Activated CD4-positive, alpha-beta memory T cell treated with anti-CD3 and anti-CD28 coated beads for 36 hours (primary cell): ENCODE measurements around the gene B3GAT3. TPM values are rescaled to one million over a fixed set of nuclear protein-coding genes. Genes with fewer than 3 reads are reported as not detected.

Experiments
- CTCF ChIA-PET: fragments of 350-600 bp; sonication (Branson Sonifier 250); formaldehyde crosslinking; loops from one replicate; lab custom pipeline; 2021; ENCODE audit warnings: antibody characterized with exemption, inconsistent platforms; lab: Charles Lee
- POLR2A ChIA-PET: fragments of 350-600 bp; sonication (Branson Sonifier 250); formaldehyde crosslinking; loops from one replicate; lab custom pipeline; 2021; ENCODE audit warnings: antibody characterized with exemption; lab: Charles Lee
- DNase-seq: peaks from one replicate; pipeline ENCODE4 v3.0.0-alpha.2; 2020
- H3K27ac Mint-ChIP-seq: one replicate; pipeline ENCODE4 v1.8.0; 2021; ENCODE audit warnings: mixed read lengths
- H3K27me3 Mint-ChIP-seq: one replicate; pipeline ENCODE4 v1.8.0; 2021; ENCODE audit warnings: mixed read lengths
- H3K36me3 Mint-ChIP-seq: one replicate; pipeline ENCODE4 v1.8.0; 2021; ENCODE audit warnings: mixed read lengths
- H3K4me1 Mint-ChIP-seq: one replicate; pipeline ENCODE4 v1.8.0; 2021; ENCODE audit warnings: low read depth, mixed read lengths
- H3K4me3 Mint-ChIP-seq: one replicate; pipeline ENCODE4 v1.8.0; 2021; ENCODE audit warnings: mild to moderate bottlenecking, mixed read lengths
- H3K9me3 Mint-ChIP-seq: one replicate; pipeline ENCODE4 v1.8.0; 2021; ENCODE audit warnings: mixed read lengths
- intact Hi-C: fragments of 100-400 bp; cut with micrococcal nuclease; formaldehyde crosslinking; loops from one replicate; pipeline ENCODE4 v1.15.1; 2023
- total RNA-seq, 2 experiments: library from RNA; stranded (reverse); gene quantifications; one replicate each; pipeline ENCODE4 v1.2.3, GENCODE V29; 2021

The B3GAT3 gene
- total RNA-seq, 2 experiments from 2014 or later: 67.0 to 70.4 TPM

- no peaks in the 10 kb centered on the region for H3K27me3 Mint-ChIP-seq
Observed at GRCh38 chr11:62604460-62605120, 17.2 kb downstream of the B3GAT3 start.

GRCh38 chr11:62603776-62604299 lies 17.9 kb downstream of the B3GAT3 start:
- no peaks in the 10 kb centered on the region for H3K27me3 Mint-ChIP-seq
- peaks cover 47% of the 10 kb centered on the region for H3K4me1 Mint-ChIP-seq
- POLR2A ChIA-PET: interaction anchor here (1.4 to 5.9 kb wide), 2 partner anchors 8 to 237 kb away, joined by 3 to 38 read pairs; partner anchors contain the start of genes EML3 and ROM1
- intact Hi-C loops: no loop called here
- no peak for DNase-seq
- H3K27ac Mint-ChIP-seq: peak overlapping the region; percentile 7
- CTCF ChIA-PET: no interaction called here
- H3K36me3 Mint-ChIP-seq: peaks cover 55% of the 10 kb centered on the region
- H3K4me3 Mint-ChIP-seq: no peak overlapping the region
- H3K9me3 Mint-ChIP-seq: no peaks in the 10 kb centered on the region

More at GRCh38 chr11:62604460-62605120, 17.2 kb downstream of the B3GAT3 start:
- intact Hi-C loops: no loop called here
- ChIA-PET POLR2A (no interaction called here), CTCF (no interaction called here)
- H3K4me3 Mint-ChIP-seq: no peak overlapping the region
- no peak for DNase-seq
- H3K27ac Mint-ChIP-seq: no peak overlapping the region
- H3K36me3 Mint-ChIP-seq: peaks cover 55% of the 10 kb centered on the region
- no peaks in the 10 kb centered on the region for H3K9me3 Mint-ChIP-seq
- peaks cover 42% of the 10 kb centered on the region for H3K4me1 Mint-ChIP-seq

GRCh38 chr11:62603072-62603408 lies 18.7 kb downstream of the B3GAT3 start:
- Mint-ChIP-seq H3K27me3 (no peaks in the 10 kb centered on the region), H3K36me3 (peaks cover 62% of the 10 kb centered on the region), H3K4me3 (peak overlapping the region; percentile 4), H3K27ac (no peak overlapping the region), H3K9me3 (no peaks in the 10 kb centered on the region), H3K4me1 (peaks cover 50% of the 10 kb centered on the region)
- ChIA-PET POLR2A (interaction anchor here (1.0 to 5.9 kb wide), 3 partner anchors 8 to 238 kb away, joined by 3 to 38 read pairs (median 3); partner anchors contain the start of genes EML3, ROM1 and TUT1), CTCF (interaction anchor here (3.0 to 3.2 kb wide), 2 partner anchors 8 to 11 kb away, joined by 29 to 44 read pairs; partner anchors contain the start of gene TUT1)
- DNase-seq: no peak
- intact Hi-C loops: no loop called here

GRCh38 chr11:62602141-62603071 lies 19.4 kb downstream of the B3GAT3 start:
- POLR2A ChIA-PET: interaction anchor here (0.7 to 5.9 kb wide), 18 partner anchors 9 to 253 kb away, joined by 3 to 55 read pairs (median 6); partner anchors contain the start of genes B3GAT3, C11orf98, CSKMT and EEF1G
- Mint-ChIP-seq H3K4me1 (peaks cover 51% of the 10 kb centered on the region), H3K27ac (peak overlapping the region; percentile 97), H3K4me3 (peak overlapping the region; percentile 81), H3K9me3 (no peaks in the 10 kb centered on the region), H3K27me3 (no peaks in the 10 kb centered on the region), H3K36me3 (peaks cover 63% of the 10 kb centered on the region)
- DNase-seq: peak; percentile 39
- intact Hi-C loops: no loop called here
- CTCF ChIA-PET: interaction anchor here (0.7 to 3.2 kb wide), 7 partner anchors 9 to 210 kb away, joined by 3 to 44 read pairs (median 8); partner anchors contain the start of genes B3GAT3, EML3, ROM1 and TUT1

- Mint-ChIP-seq H3K4me3 (peak within 1 kb of the TSS; percentile 81), H3K27ac (peak within 1 kb of the TSS; percentile 97), H3K27me3 (no peaks in the 10 kb centered on the region), H3K36me3 (peaks cover 64% of the 10 kb centered on the region), H3K4me1 (peaks cover 56% of the 10 kb centered on the region), H3K9me3 (no peaks in the 10 kb centered on the region)
- ChIA-PET CTCF (interaction anchor here (0.7 to 3.2 kb wide), 8 partner anchors 9 to 209 kb away, joined by 3 to 44 read pairs (median 7); partner anchors contain the start of genes B3GAT3, EML3, HNRNPUL2 and ROM1), POLR2A (interaction anchor here (0.7 to 5.9 kb wide), 18 partner anchors 10 to 279 kb away, joined by 3 to 55 read pairs (median 6); partner anchors contain the start of genes B3GAT3, C11orf98, CSKMT and EEF1G)
- intact Hi-C loops: loop anchor here (1.0 to 2.0 kb wide), 2 partner anchors 63 to 108 kb away; partner anchors contain the start of genes C11orf98 and CSKMT
- peak; percentile 100 for DNase-seq
Observed at GRCh38 chr11:62601372-62602140, 20.2 kb downstream of the B3GAT3 start, which contains the start of gene MTA2. Gene MTA2, minus strand, starts transcription at chr11:62601865. Its CDS starts 415 bp downstream, at chr11:62601450.

GRCh38 chr11:62601122-62601371 lies 20.7 kb downstream of the B3GAT3 start:
- Mint-ChIP-seq H3K4me1 (peaks cover 53% of the 10 kb centered on the region), H3K27me3 (no peaks in the 10 kb centered on the region), H3K27ac (peak overlapping the region; percentile 97), H3K4me3 (peak overlapping the region; percentile 81), H3K36me3 (peaks cover 64% of the 10 kb centered on the region), H3K9me3 (no peaks in the 10 kb centered on the region)
- intact Hi-C loops: loop anchor here (1.0 to 2.0 kb wide), 2 partner anchors 64 to 108 kb away; partner anchors contain the start of genes C11orf98 and CSKMT
- peak; percentile 59 for DNase-seq
- ChIA-PET CTCF (interaction anchor here (0.9 to 3.2 kb wide), 8 partner anchors 9 to 208 kb away, joined by 3 to 44 read pairs (median 6); partner anchors contain the start of genes B3GAT3, EML3, HNRNPUL2 and ROM1), POLR2A (interaction anchor here (0.7 to 5.9 kb wide), 18 partner anchors 9 to 280 kb away, joined by 3 to 55 read pairs (median 6); partner anchors contain the start of genes B3GAT3, C11orf98, CSKMT and EEF1G)

GRCh38 chr11:62600367-62601121 lies 21.2 kb downstream of the B3GAT3 start:
- H3K9me3 Mint-ChIP-seq: no peaks in the 10 kb centered on the region
- no peaks in the 10 kb centered on the region for H3K27me3 Mint-ChIP-seq
- peak overlapping the region; percentile 97 for H3K27ac Mint-ChIP-seq
- ChIA-PET CTCF (interaction anchor here (1.0 to 3.2 kb wide), 7 partner anchors 8 to 176 kb away, joined by 4 to 44 read pairs (median 6); partner anchors contain the start of genes B3GAT3, EML3, ROM1 and TUT1), POLR2A (interaction anchor here (0.7 to 5.9 kb wide), 11 partner anchors 9 to 255 kb away, joined by 3 to 55 read pairs (median 8); partner anchors contain the start of genes B3GAT3, C11orf98, CSKMT and EEF1G)
- H3K36me3 Mint-ChIP-seq: peaks cover 67% of the 10 kb centered on the region
- peak overlapping the region; percentile 81 for H3K4me3 Mint-ChIP-seq
- peaks cover 52% of the 10 kb centered on the region for H3K4me1 Mint-ChIP-seq
- peak; percentile 53 for DNase-seq
- intact Hi-C loops: loop anchor here (1.0 to 2.0 kb wide), 3 partner anchors 12 to 109 kb away; partner anchors contain the start of genes C11orf98, CSKMT and EML3

- H3K36me3 Mint-ChIP-seq: peaks cover 68% of the 10 kb centered on the region
- intact Hi-C loops: loop anchor here (1.0 to 2.0 kb wide), 6 partner anchors 9 to 65 kb away; partner anchors contain the start of genes C11orf98, CSKMT, EML3 and INTS5
- ChIA-PET POLR2A (interaction anchor here (0.6 to 5.9 kb wide), 13 partner anchors 8 to 255 kb away, joined by 3 to 55 read pairs (median 6); partner anchors contain the start of genes C11orf98, CSKMT, EEF1G and EML3), CTCF (interaction anchor here (0.8 to 3.0 kb wide), 7 partner anchors 7 to 175 kb away, joined by 3 to 44 read pairs (median 5); partner anchors contain the start of genes B3GAT3, C11orf98, CSKMT and TUT1)
- peak overlapping the region; percentile 97 for H3K27ac Mint-ChIP-seq
- H3K9me3 Mint-ChIP-seq: no peaks in the 10 kb centered on the region
- peak overlapping the region; percentile 81 for H3K4me3 Mint-ChIP-seq
- peak; percentile 59 for DNase-seq
- no peaks in the 10 kb centered on the region for H3K27me3 Mint-ChIP-seq
- peaks cover 51% of the 10 kb centered on the region for H3K4me1 Mint-ChIP-seq
Observed at GRCh38 chr11:62599901-62600300, 21.9 kb downstream of the B3GAT3 start.

- Mint-ChIP-seq H3K27me3 (no peaks in the 10 kb centered on the region), H3K27ac (peak overlapping the region; percentile 97), H3K36me3 (peaks cover 71% of the 10 kb centered on the region), H3K9me3 (no peaks in the 10 kb centered on the region), H3K4me3 (peak overlapping the region; percentile 81), H3K4me1 (peaks cover 57% of the 10 kb centered on the region)
- POLR2A ChIA-PET: interaction anchor here (0.6 to 5.9 kb wide), 12 partner anchors 8 to 257 kb away, joined by 3 to 44 read pairs (median 4); partner anchors contain the start of genes C11orf98, CSKMT, EEF1G and EML3
- intact Hi-C loops: loop anchor here (1.0 kb wide), 4 partner anchors 8 to 54 kb away; partner anchors contain the start of genes INTS5 and TUT1
- CTCF ChIA-PET: interaction anchor here (0.8 to 1.0 kb wide), 6 partner anchors 12 to 263 kb away, joined by 3 to 6 read pairs (median 4); partner anchors contain the start of genes C11orf98 and CSKMT
- DNase-seq: peak; percentile 98
Observed at GRCh38 chr11:62599069-62599696, 22.6 kb downstream of the B3GAT3 start.
